Measurements from ENCODE around the gene TMEM150C.
A peak's percentile ranks its signal among the peaks of the same experiment; 100 is the strongest.

Gene TMEM150C

DNA sequence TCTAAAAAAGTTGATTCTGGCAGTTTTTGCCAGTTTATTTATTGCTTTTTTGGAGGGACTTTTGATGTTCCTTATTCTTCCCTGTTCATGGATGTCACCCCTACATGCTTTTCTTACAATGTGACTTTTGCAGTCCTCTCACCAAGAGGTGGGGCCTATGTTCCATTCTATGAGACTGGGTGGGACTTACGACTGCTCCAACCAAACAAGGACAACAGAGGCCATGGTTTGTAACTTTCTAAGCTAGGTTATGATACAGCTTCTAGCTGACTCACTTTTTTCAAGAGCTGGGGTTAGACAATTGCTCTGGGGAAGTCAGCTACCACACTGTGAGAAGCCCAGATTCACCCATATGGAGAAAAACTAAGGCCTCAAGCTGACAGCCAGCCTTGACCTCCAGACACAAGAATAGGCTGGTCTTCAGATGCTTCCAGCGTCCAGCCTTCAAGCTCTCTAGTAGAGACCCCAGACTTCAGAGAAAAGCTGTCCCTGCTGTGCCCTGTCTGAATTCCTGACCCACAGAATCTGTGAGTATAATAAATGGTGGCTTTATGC lies 91.9 kb downstream of the TMEM150C start:
- peak; percentile 6 for DNase-seq

GRCh38 chr4:82467471-82467870 lies 94.3 kb downstream of the TMEM150C start:
- DNase-seq, result no peak

GRCh38 chr4:82463221-82463620 lies 98.6 kb downstream of the TMEM150C start:
- no peak for DNase-seq

GRCh38 chr4:82462415-82462831 lies 99.4 kb downstream of the TMEM150C start:
- DNase-seq, result peak; percentile 83

DNA sequence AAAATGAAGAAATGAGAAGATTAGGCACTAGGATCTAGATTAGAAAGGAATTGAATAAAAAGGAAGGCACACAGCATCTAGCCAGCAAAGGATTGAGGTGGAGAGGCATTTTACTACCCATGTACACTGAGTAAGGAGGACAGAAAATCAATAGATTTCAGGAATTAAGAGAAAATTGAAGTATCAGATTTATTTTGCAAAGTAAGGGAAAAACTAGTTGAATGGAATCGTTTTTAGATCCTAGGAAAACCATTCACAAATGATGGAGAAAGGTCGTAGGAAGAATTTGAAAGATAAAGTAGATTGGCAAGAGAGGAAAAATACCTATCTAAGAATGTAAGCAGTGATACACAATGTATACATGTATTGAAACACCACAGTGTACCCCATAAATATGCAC lies 100.1 kb downstream of the TMEM150C start:
- DNase-seq, result no peak

- no peak for DNase-seq
Observed at GRCh38 chr4:82458729-82459128, 103.1 kb downstream of the TMEM150C start.

DNA sequence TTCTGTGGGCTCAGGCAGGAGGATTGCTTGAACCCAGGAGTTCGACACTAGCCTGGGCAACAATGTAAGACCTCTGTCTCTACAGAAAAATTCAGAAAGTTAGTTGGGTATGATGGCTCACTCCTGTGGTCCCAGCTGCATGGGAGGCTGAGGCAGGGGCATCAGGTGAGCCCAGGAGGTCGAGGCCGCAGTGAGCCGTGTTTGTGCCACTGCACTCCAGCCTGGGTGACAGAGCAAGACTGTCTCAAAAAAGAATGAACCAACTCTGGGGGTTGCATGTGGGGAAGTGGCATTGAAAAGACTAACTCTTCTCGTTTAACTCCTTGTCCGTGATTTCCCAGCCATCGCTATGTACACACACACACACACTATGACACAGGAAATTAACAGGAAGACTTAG lies 104.5 kb downstream of the TMEM150C start:
- no peak for DNase-seq

DNA sequence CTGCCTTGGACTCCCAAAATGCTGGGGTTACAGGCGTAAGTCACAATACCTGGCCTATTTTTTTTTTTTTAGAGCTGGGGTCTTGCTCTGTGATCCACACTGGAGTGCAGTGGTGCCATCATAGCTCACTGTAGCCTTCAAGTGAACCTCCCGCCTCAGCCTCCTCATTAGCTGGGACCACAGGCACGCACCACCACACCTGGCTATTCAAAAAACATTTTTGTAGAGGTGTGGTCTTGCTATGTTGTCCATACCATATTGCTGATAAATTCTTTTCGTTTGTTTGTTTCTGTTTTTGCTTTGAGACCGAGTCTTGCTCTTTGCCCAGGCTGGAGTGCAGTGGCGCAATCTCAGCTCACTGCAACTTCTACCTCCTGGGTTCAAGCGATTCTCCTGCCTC lies 109.8 kb downstream of the TMEM150C start:
- no peak for DNase-seq

DNA sequence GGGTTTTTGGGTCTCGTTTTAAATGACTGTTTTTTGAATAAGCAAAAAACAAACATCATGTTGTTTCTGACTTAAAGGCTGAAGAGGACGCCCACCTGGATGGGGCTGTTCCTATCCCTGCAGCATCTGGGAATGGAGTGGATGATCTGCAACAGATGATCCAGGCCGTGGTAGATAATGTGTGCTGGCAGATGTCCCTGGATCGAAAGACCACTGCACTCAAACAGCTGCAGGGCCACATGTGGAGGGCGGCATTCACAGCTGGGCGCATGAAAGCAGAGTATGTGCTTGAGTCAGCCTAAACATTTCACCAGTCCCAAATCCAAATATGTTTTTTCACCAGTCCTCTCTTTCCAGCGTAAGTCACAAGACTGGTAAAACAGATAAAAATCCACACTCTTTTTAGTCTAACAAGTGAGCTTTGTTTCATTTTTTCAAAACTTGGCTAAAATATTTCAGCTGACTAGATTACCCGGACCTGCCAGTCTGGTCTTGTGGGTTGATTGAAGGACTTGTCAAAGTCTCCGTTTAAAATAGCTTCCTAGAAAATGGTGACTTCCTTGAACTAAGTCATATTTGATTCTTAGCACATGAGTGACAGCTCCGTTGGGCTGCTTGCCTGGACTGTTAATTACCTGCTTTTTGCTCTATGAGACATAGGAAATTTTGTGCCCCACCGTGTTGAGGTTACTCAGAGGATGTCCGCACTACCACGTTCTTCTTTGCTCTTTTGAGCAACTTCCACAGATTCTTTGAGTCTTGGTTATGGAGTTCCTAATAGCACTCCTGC lies 110.6 kb downstream of the TMEM150C start:
- DNase-seq, result no peak

DNA sequence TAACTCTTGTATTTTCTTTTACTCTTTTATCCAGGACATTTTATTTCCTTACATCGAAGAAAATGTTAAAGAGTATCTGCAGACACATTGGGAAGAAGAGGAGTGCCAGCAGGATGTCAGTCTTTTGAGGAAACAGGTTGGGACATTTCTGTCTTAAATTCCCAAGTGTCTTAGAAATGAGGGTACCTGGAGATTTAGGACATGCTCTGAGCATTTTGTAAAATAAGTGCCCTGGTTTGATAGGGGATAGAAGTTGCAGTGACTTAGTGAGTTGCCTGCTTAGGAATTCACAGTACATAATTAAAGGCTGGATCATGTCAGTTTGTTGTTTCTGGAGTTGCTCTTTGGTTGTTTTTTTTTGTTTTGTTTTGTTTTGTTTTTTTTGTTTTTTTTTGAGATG lies 113.9 kb downstream of the TMEM150C start:
- no peak for DNase-seq

- DNase-seq, result no peak
Observed at GRCh38 chr4:82439088-82439487, 122.7 kb downstream of the TMEM150C start.

DNA sequence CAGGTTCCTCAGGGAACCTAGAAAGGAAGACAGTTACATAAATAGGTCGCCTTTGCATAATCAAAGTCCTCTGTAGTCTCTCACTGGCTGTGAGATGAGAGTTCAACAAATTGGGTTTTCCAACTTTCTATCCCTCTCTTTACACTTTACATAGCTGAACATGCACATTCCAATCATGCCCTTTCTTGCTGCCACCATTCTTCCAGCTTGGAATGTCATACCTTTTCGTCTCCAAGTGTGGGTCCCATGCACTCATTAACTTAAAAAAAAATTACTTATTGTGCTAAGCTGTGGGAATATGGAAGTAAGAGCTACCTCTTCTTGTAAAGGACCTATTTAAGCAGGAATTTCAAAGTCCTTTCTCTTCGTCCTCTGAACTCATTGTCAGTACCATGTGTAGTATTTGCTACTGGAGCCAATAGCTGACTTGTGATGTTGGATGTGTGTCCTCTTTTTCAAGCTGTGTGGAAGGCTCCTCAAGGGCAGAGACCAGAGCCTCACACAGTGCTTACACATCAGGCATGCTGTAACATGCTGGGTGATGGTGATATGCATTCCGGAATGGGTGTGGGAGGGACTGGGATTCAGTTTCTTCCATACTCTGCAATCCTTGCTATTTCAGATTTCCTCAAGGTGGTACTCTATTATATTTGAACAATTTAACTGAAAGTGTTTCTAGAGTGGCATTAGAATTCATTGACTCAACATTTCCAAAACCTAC lies 124.3 kb downstream of the TMEM150C start:
- no peak for DNase-seq

DNA sequence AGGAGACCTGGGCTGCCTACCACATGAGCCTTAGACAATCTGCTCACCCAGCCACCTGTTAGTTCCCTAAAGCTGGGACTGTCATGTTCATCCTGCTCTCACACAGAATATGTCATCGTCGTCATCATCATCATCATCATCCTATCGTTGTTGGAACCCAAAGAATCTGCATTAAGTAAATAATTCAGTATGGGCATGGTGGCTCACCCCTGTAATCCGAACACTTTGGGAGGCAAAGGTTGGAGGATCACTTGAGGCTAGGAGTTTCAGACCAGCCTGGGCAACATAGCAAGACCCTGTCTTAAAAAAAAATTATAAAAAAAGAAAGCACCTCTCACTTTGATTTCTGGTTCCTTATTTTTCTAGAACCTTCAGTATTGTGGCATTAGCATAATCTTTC lies 125.0 kb downstream of the TMEM150C start:
- no peak for DNase-seq

GRCh38 chr4:82436130-82436529 lies 125.7 kb downstream of the TMEM150C start:
- no peak for DNase-seq

GRCh38 chr4:82434949-82435348 lies 126.8 kb downstream of the TMEM150C start:
- DNase-seq, result no peak

- DNase-seq, result no peak
Observed at GRCh38 chr4:82433791-82434190, 128.0 kb downstream of the TMEM150C start.

Measured in DMS53 (cell line).